GM10266 (cell line): ENCODE data around the gene ZBED5.
A peak's percentile ranks its signal among the peaks of the same experiment; 100 is the strongest.

Experiments used
- DNase-seq: peaks from one replicate; pipeline ENCODE4 v3.0.0; 2012; ENCODE audit errors: extremely low spot score
- TF ChIP-seq, protein P1 (sequence below): IDR thresholded peaks from 2 replicates; pipeline ENCODE4 v1.5.1; 2012; ENCODE audit warnings: mild to moderate bottlenecking, low read depth; ENCODE audit not compliant: control insufficient read depth, insufficient read depth; ENCODE audit errors: missing control alignments

The ZBED5 gene

DNA sequence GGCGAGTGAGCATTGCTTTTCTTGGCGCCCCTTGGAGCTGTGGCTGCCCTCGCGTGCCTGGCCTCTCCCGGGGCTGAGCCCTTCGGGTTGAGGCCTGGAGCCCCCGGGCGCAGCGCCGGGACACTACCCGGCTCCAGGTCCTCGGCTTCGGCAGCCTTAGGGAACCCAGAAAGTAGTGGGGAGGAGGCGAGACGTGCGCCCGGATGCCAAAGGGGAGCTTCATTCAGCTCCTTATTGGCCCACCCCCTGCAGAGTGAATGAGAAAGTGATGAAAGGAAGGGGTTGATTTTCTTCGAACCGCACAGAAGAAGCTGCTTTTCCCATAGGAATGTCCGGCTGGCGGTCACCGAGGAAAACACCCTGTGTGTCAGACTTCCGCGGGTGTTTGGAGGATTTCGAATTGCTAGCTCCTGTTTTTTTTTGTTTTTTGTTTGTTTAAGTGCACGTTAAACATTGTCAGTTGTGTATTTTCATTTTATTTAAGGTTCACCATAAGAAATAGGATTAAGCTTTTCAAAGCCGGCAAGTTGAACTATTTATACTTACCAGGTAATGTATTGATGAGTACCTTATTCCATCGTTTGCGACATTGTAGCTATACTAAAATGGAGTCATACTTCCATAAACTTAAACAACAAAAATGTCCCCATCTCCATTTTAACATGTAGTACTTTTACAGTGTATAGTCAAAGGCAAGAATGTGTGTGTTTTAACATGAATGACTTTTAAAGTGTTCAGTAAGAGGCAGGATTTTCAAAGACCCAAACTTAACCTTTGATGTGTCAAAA is 48.3 kb downstream of the ZBED5 start:
- peak; percentile 43 for DNase-seq
- TF ChIP-seq, protein P1, sequence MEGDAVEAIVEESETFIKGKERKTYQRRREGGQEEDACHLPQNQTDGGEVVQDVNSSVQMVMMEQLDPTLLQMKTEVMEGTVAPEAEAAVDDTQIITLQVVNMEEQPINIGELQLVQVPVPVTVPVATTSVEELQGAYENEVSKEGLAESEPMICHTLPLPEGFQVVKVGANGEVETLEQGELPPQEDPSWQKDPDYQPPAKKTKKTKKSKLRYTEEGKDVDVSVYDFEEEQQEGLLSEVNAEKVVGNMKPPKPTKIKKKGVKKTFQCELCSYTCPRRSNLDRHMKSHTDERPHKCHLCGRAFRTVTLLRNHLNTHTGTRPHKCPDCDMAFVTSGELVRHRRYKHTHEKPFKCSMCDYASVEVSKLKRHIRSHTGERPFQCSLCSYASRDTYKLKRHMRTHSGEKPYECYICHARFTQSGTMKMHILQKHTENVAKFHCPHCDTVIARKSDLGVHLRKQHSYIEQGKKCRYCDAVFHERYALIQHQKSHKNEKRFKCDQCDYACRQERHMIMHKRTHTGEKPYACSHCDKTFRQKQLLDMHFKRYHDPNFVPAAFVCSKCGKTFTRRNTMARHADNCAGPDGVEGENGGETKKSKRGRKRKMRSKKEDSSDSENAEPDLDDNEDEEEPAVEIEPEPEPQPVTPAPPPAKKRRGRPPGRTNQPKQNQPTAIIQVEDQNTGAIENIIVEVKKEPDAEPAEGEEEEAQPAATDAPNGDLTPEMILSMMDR, result no peak

DNA sequence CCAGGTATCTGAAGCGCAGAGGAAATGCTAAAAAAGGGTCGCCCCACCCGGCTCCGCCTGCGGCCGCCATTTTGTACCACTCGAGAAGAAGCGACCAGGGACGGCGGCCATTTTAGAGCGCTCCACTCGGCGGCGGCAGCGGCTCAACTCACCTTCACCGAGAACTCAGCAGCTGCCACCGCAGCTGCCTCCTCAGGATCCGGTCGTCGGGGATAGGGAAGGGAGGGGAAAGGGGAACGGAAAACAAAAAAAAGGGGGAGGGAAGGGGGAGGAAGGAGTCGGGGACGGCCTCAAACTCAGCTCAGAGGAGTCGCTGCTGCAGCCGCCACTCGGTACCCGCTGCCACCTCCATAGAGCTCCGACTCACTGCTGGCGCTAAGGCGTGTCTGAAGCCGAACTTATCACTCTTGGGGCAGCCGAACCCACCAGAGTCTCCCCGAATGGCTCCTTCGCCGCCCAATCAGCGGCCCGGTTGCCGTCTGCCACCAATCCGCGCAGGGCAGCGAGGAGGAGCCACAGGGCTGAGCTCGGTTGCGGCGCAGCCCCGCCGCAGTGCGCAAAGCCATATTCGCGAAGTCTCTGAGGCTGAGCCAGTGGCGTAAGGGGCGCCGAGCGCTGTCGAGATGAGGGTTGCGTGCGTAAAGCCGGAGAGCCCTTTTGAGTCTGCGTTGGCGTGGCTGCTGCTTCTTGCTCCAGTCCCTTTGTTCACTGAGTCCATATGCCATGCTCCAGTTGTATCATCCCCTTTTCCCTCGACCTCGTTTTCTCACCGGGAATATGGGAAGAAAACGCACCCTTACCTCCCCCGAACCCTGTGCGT is 49.1 kb downstream of the ZBED5 start, which contains the start of gene EIF4G2:
EIF4G2 (minus strand) TSS at position 374 of the 820 bp plus-strand sequence.
- DNase-seq, result peak; percentile 97
- TF ChIP-seq, protein P1, result no peak

- DNase-seq, result no peak
- TF ChIP-seq, protein P1, result no peak
These were observed 49.7 kb downstream of the ZBED5 start for GRCh38 chr11:10808235-10808552.

DNA sequence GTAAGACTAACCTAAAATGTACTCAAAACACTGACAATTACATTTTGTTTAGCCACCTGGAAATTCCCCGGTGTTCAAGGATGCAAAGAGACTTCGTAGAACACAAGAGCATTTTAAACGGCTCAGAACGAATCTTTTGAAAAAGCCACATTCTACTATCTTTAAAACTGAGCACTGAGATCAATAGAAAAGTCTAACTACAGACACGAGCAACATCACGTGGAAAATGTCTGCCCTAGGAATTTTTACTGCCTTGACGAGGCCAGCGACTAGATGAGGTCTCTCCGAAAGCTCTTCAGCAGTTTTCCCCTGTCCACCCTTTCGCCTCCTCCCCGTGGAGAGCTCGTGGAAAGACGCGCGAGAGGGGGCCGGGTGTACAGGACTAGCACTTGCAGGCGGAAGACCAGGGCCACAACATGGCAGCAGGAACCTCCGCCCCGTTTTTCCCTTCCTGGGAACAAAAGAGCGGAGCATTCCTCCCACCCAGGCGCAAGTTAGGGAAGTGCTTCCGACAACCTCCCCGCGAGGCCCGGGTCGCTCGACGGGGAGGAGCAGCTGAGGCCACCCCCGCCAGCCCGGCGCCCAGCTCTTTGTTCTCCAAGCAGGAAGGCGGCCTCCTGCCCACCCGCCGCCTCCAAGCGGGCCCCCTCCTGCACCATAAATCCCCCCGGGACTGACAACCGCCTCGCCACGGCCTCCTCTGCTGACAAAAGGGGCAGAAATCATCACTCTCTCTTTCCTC is 50.2 kb downstream of the ZBED5 start:
- TF ChIP-seq, protein P1, result no peak
- peak; percentile 32 for DNase-seq

- TF ChIP-seq, protein P1, result no peak
These were observed 51.6 kb downstream of the ZBED5 start for GRCh38 chr11:10806206-10806605.

DNA sequence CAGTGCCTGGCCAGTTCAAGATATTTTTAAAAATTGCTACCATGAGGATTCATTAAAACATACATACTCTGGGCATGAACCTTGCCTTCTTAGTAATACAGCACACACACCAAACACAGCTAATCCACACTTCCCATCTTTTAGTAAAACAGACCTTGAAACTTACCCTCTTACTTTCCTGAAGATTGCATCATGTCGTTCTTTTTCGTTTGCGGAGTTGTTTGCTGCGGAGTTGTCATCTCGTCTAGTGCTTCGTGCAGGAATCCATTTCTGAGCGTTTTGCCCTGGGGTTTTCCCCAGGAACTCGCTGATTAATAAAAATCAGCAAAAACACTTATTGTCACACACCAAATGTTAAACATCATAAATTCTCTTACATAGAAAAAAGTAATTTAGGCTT is 52.1 kb downstream of the ZBED5 start:
- TF ChIP-seq, protein P1, result no peak
- no peak for DNase-seq

More at GRCh38 chr11:10806206-10806605, 51.6 kb downstream of the ZBED5 start:
- DNase-seq, result no peak

DNA sequence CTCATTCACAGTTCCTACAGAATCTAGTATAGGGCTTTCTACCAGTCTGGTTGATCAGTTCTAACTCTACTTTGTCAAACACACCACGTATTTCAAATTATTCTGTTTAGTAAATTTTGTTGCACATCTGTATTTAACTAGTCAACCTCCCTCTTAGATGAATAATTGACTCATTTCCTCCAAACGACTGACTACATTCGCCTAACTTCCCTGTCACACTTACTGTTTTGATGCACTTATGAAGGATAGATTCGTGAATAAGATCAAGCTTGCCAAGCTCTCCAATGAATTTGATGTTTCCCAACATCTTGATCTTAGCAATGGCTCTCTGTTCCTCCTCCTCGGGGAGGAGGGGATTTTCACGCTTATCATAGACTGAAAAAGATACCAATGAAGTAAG is 54.2 kb downstream of the ZBED5 start:
- no peak for DNase-seq
- TF ChIP-seq, protein P1, result no peak
